HG02870 (cell line): Measurements from ENCODE around the gene ARMC9.
"Not testable (repeated sequence)": the region's sequence is repeated elsewhere in the genome, so short reads cannot be mapped to it uniquely, and the experiment has no call there.

ENCODE experiments used
- ATAC-seq: cut with Tn5 transposase; IDR thresholded peaks from one replicate; pipeline ENCODE4 v1.9.1; 2021; ENCODE audit warnings: mild to moderate bottlenecking, moderate library complexity; ENCODE audit not compliant: unreplicated experiment

The ARMC9 gene

GRCh38 chr2:231280846-231281245 lies 82.4 kb downstream of the ARMC9 start:
- ATAC-seq = no peak

- no peak for ATAC-seq
Measured at GRCh38 chr2:231284296-231284695, 85.9 kb downstream of the ARMC9 start.

- no peak for ATAC-seq
Measured at GRCh38 chr2:231286964-231287363, 88.5 kb downstream of the ARMC9 start.

- ATAC-seq = no peak
Measured at GRCh38 chr2:231287696-231288095, 89.3 kb downstream of the ARMC9 start.

- no peak for ATAC-seq
Measured at GRCh38 chr2:231288590-231288989, 90.2 kb downstream of the ARMC9 start.

- no peak for ATAC-seq
Measured at GRCh38 chr2:231290321-231291015, 92.0 kb downstream of the ARMC9 start.

GRCh38 chr2:231292472-231293134 lies 94.2 kb downstream of the ARMC9 start:
- no peak for ATAC-seq

- ATAC-seq = no peak
Measured at GRCh38 chr2:231293163-231293562, 94.7 kb downstream of the ARMC9 start.

GRCh38 chr2:231294116-231294515 lies 95.7 kb downstream of the ARMC9 start:
- no peak for ATAC-seq

GRCh38 chr2:231294571-231295362 lies 96.3 kb downstream of the ARMC9 start:
- ATAC-seq = no peak

- ATAC-seq = no peak
Measured at GRCh38 chr2:231295363-231295655, 96.9 kb downstream of the ARMC9 start.

- no peak for ATAC-seq
Measured at GRCh38 chr2:231296401-231296974, 98.1 kb downstream of the ARMC9 start.

GRCh38 chr2:231297108-231297908 lies 98.9 kb downstream of the ARMC9 start:
- no peak for ATAC-seq

- no peak for ATAC-seq
Measured at GRCh38 chr2:231298091-231298490, 99.7 kb downstream of the ARMC9 start.

GRCh38 chr2:231299267-231299666 lies 100.8 kb downstream of the ARMC9 start:
- ATAC-seq = peak; percentile 46

GRCh38 chr2:231300020-231300721 lies 101.7 kb downstream of the ARMC9 start:
- no peak for ATAC-seq

- ATAC-seq = no peak
Measured at GRCh38 chr2:231300722-231301076, 102.3 kb downstream of the ARMC9 start.

GRCh38 chr2:231304259-231304658 lies 105.8 kb downstream of the ARMC9 start:
- not testable (repeated sequence) for ATAC-seq

GRCh38 chr2:231305221-231305620 lies 106.8 kb downstream of the ARMC9 start:
- no peak for ATAC-seq

GRCh38 chr2:231306791-231307393 lies 108.5 kb downstream of the ARMC9 start:
- ATAC-seq = no peak
